NCI-H146 treated with DMSO at 0.1 percent for 48 hours (cell line): Measurements from ENCODE around the gene KCNG4.

ENCODE experiments used
- DNase-seq: peaks from one replicate; lab custom pipeline; 2025; ENCODE audit not compliant: unreplicated experiment; lab: John Stamatoyannopoulos, UW

Gene KCNG4

GRCh38 chr16:84266451-84266850, 26.6 kb upstream of the KCNG4 start:
- peak; percentile 4 for DNase-seq

GRCh38 chr16:84262939-84263338, 23.1 kb upstream of the KCNG4 start:
- no peak for DNase-seq

GRCh38 chr16:84262031-84262430, 22.2 kb upstream of the KCNG4 start:
- DNase-seq: no peak

- no peak for DNase-seq
Measured at GRCh38 chr16:84260766-84261554, 21.1 kb upstream of the KCNG4 start.

DNA sequence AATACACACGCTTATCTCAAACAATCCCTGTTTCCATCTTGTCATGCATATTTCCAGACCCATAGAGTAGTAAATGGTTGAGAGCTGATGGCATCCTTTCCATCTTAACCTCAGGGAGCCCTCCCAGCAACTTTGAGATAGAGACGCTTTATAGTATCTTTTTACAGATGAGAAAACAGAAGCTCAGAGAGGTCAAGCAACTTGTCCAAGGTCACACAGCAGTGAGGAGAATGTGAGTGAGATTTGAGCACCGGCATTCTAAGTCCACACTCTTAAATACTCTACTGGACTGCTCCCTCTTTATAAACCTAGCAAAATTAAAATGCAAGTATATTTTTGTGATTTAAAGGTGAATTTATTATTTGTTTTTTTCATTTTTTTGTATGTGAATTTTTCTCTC, 19.9 kb upstream of the KCNG4 start:
- DNase-seq: no peak

- no peak for DNase-seq
Measured at GRCh38 chr16:84258266-84258665, 18.5 kb upstream of the KCNG4 start.

GRCh38 chr16:84255050-84255810, 15.4 kb upstream of the KCNG4 start:
- no peak for DNase-seq

GRCh38 chr16:84254062-84254461, 14.2 kb upstream of the KCNG4 start:
- no peak for DNase-seq

GRCh38 chr16:84253173-84253572, 13.4 kb upstream of the KCNG4 start:
- DNase-seq: no peak

DNA sequence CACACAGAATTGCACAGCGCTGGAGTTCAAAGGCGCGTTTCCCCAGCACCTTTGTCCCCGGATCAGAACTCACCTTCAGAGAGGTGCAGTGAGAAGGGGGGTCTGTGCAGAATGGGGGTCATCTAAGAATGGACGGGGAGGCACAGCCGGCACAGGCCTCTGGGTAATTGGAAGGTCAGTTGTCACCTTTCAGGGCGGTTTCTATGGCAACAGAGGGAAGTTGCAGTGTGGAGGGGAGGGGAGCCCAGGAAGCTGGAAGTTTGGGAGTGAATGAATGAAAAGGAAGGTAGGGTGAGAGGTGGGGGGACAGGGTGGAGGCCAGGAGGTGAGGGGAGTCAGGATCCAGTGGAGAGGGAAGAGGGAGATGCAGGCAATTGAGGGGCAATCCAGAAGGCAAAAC, 12.4 kb upstream of the KCNG4 start:
- DNase-seq: no peak

DNA sequence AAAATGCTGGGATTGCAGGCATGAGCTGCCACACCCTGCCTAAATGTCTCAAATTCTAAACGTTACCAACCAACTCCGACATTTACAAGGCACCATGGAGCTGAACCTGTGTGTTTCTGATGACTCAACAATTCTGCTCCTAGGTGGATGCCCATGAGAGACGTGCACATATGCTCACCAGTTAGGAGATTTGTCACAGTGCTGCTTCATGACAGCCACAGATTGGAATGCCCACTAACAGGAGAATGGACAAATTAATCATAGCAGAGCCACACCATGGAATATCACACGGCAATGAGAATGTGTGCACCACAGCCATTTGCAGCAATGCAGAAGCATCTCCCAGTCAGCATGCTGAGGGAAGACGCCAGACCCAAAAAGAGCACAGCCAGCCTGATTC, 8.0 kb upstream of the KCNG4 start:
- no peak for DNase-seq

- DNase-seq: no peak
Measured at GRCh38 chr16:84247331-84247730, 7.5 kb upstream of the KCNG4 start.

DNA sequence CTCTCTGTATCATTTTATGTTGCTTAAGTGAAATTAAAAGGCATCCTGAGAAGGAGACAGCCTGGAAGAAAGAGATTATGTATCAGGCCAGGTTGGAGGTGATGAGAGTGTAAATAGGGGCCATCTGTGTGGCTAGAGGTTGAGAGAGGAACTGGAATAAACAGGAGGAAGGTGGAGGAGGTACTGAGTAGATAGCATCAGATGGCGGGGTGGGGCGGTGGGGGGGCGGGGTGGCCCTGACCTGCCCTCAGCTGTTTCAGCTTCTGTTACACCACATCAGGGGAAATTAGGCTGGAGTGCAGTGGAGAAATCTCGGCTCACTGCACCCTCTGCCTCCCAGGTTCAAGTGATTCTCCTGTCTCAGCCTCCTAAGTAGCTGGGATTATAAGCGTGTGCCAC, 6.9 kb upstream of the KCNG4 start:
- no peak for DNase-seq

DNA sequence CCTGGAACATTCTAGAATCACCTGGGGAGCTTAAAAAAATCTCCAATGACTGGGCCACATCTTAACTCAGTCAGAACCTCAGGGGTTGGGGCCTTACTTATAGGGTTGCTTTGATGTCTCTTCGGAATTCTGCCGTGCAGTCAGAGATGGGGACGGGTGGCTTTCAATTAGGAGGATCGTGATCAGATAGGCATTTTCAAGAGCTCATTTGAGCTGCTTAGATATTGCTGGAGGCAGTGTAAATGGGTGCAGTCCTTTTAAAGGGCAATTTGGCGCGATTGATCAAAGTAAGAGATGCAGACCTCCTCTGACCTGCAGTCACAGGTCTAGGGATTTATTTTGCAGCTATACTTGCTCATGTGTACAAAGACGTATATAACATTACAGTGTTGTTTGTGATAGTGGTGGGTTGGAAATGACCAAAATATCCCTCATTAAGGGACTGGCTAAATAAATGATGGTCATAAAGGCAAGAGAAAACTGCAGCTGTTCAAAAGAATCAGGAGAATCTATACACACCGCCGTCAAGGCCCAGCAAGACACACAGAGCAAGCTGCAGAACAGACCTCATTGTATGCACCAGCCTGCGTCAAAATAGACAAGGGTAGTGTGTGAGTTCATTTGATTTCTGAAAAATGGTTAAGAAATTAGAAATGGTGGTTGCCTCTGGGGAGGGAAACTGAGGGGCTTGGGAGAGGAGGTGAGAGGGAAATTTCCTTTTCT, 6.3 kb upstream of the KCNG4 start:
- DNase-seq: no peak

DNA sequence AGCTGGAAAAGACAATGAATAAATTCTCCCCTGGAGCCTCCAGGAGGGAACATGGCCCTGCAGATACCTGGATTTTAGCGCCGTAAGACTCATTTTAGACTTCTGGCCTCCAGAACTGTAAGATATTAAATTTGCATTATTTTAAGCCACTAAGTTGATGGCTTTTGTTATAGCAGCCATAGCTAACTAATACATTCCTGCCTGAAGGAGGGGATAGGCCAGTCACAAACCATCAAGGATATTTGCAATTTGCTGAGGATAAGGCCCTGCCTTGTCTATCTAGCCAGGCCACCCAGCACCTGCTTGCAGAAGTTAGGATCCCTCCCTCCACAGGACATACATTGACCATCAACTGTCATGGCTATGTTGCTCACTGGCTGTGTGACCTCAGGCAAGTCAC, 4.9 kb upstream of the KCNG4 start:
- no peak for DNase-seq

DNA sequence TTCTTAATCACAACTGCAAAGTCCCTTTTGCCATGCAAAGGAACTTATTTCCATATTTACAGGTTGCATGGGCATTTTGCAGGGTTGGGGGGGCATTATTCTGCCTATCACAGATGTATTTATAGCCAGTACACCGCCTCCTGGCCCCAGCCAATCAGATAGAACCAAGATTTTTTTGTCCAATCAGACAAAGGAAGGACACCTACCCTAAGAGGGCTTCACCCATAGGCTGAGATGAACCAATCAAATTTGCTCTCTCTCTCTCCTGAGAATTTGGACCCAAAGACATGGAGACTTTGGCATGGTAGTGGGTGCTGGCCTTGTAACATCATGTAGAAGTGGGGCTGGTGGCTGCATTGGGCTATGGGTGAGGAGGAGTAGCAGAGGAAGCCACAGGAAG, 3.9 kb upstream of the KCNG4 start:
- DNase-seq: no peak

GRCh38 chr16:84242839-84243238, 3.0 kb upstream of the KCNG4 start:
- no peak for DNase-seq

DNA sequence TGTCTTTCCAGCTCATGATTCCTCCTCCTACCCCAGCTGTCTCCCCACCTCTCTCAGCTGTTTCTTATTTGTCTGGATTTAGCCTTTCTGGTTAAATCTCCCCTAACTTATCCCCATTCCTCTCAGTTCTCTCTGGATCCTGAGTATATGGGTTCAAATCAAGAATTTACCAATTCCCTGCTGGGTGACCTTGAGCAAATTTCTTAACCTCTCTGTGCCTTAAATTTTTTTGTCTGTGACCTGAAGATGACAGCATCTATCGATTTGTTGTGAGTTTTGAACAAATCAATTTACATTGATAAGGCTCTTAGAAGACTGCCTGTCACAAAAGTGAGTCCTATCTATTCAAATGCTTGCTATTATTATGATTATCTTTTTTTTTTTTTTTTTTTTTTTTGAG, 2.0 kb upstream of the KCNG4 start:
- no peak for DNase-seq

GRCh38 chr16:84240455-84240854, 643 bp upstream of the KCNG4 start:
- no peak for DNase-seq

DNA sequence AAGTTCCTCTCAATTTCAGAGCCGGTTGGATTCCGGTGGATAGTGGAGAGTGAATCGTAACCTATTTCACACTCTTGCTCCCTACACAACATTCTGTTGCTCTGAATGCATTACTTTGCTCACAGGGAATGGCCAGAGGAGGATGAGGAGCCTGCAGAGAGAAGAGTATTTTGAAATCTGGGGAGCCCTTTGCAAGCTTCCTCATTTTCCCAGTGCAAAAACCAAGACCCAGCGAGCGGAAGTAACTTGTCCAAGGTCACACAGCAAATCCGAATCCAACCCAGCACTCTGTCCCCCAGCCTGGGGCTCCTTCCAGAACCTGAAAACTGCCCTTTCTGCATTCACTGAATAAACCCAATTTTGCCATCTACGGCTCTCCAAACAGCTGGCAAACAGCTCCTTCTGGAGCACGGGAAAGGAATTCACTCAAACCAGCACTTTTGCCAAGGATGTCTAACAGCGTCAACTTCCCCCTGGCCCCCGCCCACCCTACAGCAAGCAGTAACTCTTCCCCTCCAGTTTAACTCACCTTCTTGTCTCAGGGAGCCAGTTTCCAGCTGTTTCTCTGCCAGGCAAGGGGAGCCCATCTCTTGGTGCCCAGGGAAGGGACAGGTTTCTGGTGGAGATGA, 557 bp downstream of the KCNG4 start:
- no peak for DNase-seq

DNA sequence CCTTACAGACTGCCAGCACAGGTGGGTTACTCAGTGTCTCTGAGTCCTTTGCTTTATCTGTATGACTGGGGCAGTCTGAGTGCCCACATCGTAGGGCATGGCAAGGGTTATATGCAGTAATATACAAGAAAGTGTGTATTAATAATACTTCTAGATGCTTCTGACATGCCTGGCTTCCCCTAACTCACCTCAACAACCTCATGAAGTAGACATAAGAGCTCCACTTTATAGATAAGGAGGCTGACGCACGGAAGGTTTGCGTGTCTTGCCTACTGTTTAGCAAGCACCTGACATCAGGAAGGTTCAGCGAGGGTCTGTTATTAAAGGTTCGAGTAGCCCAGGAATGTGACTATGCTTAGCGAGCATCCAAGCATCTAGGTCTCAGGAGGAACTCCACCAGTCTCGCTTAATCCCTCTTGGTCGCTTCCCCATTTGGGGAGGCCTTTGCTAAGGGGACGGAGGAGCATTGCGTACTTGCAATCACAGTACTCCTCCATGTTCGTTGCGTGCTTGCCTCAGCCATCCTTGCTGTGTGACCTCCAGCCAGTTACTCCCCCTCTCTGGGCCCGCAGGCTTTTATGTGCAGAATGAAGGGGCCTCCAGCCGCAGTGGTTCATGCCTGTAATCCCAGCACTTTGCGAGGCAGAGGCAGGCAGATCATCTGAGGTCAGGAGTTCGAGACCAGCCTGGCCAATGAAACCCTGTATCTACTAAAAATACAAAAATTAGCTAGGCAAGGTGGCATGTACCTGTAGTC, 1.6 kb downstream of the KCNG4 start:
- no peak for DNase-seq
